H1 (cell line): ENCODE measurements around the gene TBC1D13.

ENCODE experiments used
- BRCA1 ChIP-seq: IDR thresholded peaks from 2 replicates; pipeline ENCODE4 v1.6.1; 2012; ENCODE audit warnings: low read depth, low read length, improper control_type of control experiment
- CHD2 ChIP-seq: IDR thresholded peaks from 2 replicates; pipeline ENCODE4 v1.6.1; 2012; ENCODE audit warnings: low read length, improper control_type of control experiment
- CTCF ChIP-seq, 3 experiments: IDR thresholded peaks; 1 replicate in 2 of 3; 2 replicates in 1 of 3; pipeline versions ENCODE4 v1.5.1 to v1.6.1; 2011; ENCODE audit warnings: low read length in 3 of 3, mild to moderate bottlenecking in 3 of 3, inconsistent platforms in 2 of 3, low read depth in 1 of 3, moderate library complexity in 1 of 3; ENCODE audit not compliant: insufficient read depth in 1 of 3; ENCODE audit errors: control extremely low read depth in 1 of 3
- EP300 ChIP-seq, 2 experiments: IDR thresholded peaks; 1 replicate in 1 of 2; 2 replicates in 1 of 2; pipeline ENCODE4 v1.6.1; 2011 to 2012; ENCODE audit warnings: low read depth in 2 of 2, low read length in 2 of 2, mild to moderate bottlenecking in 2 of 2, borderline replicate concordance in 1 of 2, inconsistent platforms in 1 of 2, moderate library complexity in 1 of 2
- MAX ChIP-seq: IDR thresholded peaks from 2 replicates; pipeline ENCODE4 v1.6.1; 2012; ENCODE audit warnings: inconsistent platforms
- SIN3A ChIP-seq, 2 experiments: IDR thresholded peaks in 1 of 2; conservative IDR thresholded peaks in 1 of 2; 2 replicates each; pipeline ENCODE4 v1.6.1; 2011 to 2012; ENCODE audit warnings: low read length in 2 of 2, improper control_type of control experiment in 1 of 2, low read depth in 1 of 2, mild to moderate bottlenecking in 1 of 2

GRCh38 chr9:128802482-128802881 lies 15.4 kb downstream of the TBC1D13 start:
- no peak for TF ChIP-seq CHD2
- TF ChIP-seq SIN3A (conservative IDR thresholded peaks at IDR 0.05 in 1 of 2, IDR thresholded peaks at IDR 0.05 in 1 of 2; ENCODE audit: low read depth in 1 of 2, low read length in 2 of 2): no peak
- TF ChIP-seq MAX: no peak
- no peak for TF ChIP-seq CTCF (IDR thresholded peaks at IDR 0.05; ENCODE audit: control extremely low read depth in 1 of 3, insufficient read depth in 1 of 3, low read depth in 1 of 3, low read length in 3 of 3)
- no peak for TF ChIP-seq EP300 (IDR thresholded peaks at IDR 0.05; ENCODE audit: borderline replicate concordance in 1 of 2, low read depth in 2 of 2, low read length in 2 of 2)
- no peak for TF ChIP-seq BRCA1
